H1 (cell line): Measurements from ENCODE around the gene NBEA. TPM values are rescaled to one million over a fixed set of nuclear protein-coding genes. Genes with fewer than 3 reads are reported as not detected.

Experiments used
- CTCF ChIA-PET: fragments of 300-600 bp; sonication (Branson Sonifier 250); formaldehyde crosslinking; loops from one replicate; lab custom pipeline; 2021; ENCODE audit not compliant: partially characterized antibody; lab: Charles Lee
- POLR2A ChIA-PET: fragments of 300-600 bp; sonication (Branson Sonifier 250); formaldehyde crosslinking; loops from one replicate; lab custom pipeline; 2021; ENCODE audit warnings: inconsistent platforms; ENCODE audit not compliant: partially characterized antibody; lab: Charles Lee
- DNase-seq, 2 experiments: peaks; one replicate each; pipeline versions ENCODE4 v3.0.0 to v3.0.0-alpha.2; 2010 to 2022; ENCODE audit warnings: low spot score in 2 of 2, low read depth in 1 of 2, mixed read lengths in 1 of 2
- FAIRE-seq: peaks from 2 replicates; lab custom pipeline; 2011; peaks lifted over from hg19 to GRCh38; lab: Jason Lieb, UNC
- H2AFZ ChIP-seq: 2 replicates; pipeline ENCODE4 v1.8.1; 2012; ENCODE audit warnings: low read length, inconsistent platforms
- H2AK5ac ChIP-seq: 2 replicates; pipeline ENCODE4 v1.6.1; 2013; ENCODE audit warnings: low read depth, low read length
- H2BK120ac ChIP-seq: replicated peaks from 2 replicates; pipeline ENCODE3; 2013; ENCODE audit warnings: low read depth, low read length, inconsistent platforms
- H2BK12ac ChIP-seq: 2 replicates; pipeline ENCODE4 v1.6.1; 2013; ENCODE audit warnings: low read depth, low read length
- H2BK15ac ChIP-seq: 2 replicates; pipeline ENCODE4 v1.6.1; 2013; ENCODE audit warnings: low read length
- H2BK20ac ChIP-seq: 2 replicates; pipeline ENCODE4 v1.6.1; 2013; ENCODE audit warnings: low read length
- H2BK5ac ChIP-seq: 2 replicates; pipeline ENCODE4 v1.6.1; 2013; ENCODE audit warnings: low read depth, low read length
- H3K14ac ChIP-seq: 2 replicates; pipeline ENCODE4 v1.6.1; 2013; ENCODE audit warnings: inconsistent platforms; ENCODE audit not compliant: insufficient read length
- H3K18ac ChIP-seq: 2 replicates; pipeline ENCODE4 v1.6.1; 2013; ENCODE audit warnings: low read length; ENCODE audit errors: extremely low read depth
- H3K23ac ChIP-seq: 2 replicates; pipeline ENCODE4 v1.6.1; 2013; ENCODE audit warnings: inconsistent platforms; ENCODE audit not compliant: insufficient read length
- H3K23me2 ChIP-seq: 2 replicates; pipeline ENCODE4 v1.6.1; 2013; ENCODE audit warnings: low read depth, low read length
- H3K27ac ChIP-seq: 2 replicates; pipeline ENCODE4 v1.6.1; 2011; ENCODE audit warnings: low read depth, low read length, inconsistent platforms
- H3K27me3 ChIP-seq, 4 experiments: replicated peaks in 1 of 4; 1 replicate in 1 of 4; 2 replicates in 3 of 4; pipeline versions ENCODE4 v1.6.1 to v1.8.1; 2011 to 2013; ENCODE audit warnings: low read length in 3 of 4, mild to moderate bottlenecking in 3 of 4, inconsistent platforms in 2 of 4, mixed read lengths in 2 of 4, moderate library complexity in 1 of 4; ENCODE audit not compliant: control insufficient read depth in 3 of 4, insufficient read depth in 3 of 4; ENCODE audit errors: extremely low read depth in 1 of 4
- H3K36me3 ChIP-seq, 4 experiments: 2 replicates each; pipeline versions ENCODE4 v1.6.1 to v1.8.1; 2011 to 2013; ENCODE audit warnings: mild to moderate bottlenecking in 4 of 4, low read length in 3 of 4, moderate library complexity in 2 of 4, control low read depth in 1 of 4, inconsistent platforms in 1 of 4; ENCODE audit not compliant: insufficient read depth in 4 of 4, control insufficient read depth in 2 of 4
- H3K4ac ChIP-seq: replicated peaks from 2 replicates; pipeline ENCODE3; 2013; ENCODE audit warnings: low read length, low read depth, mixed read lengths, inconsistent platforms; ENCODE audit not compliant: insufficient read length
- H3K4me1 ChIP-seq, 4 experiments: replicated peaks in 1 of 4; 1 replicate in 1 of 4; 2 replicates in 3 of 4; pipeline versions ENCODE4 v1.6.1 to v1.8.1; 2011 to 2013; ENCODE audit warnings: low read length in 3 of 4, inconsistent platforms in 2 of 4, mixed read lengths in 1 of 4; ENCODE audit not compliant: insufficient read depth in 4 of 4, control insufficient read depth in 3 of 4
- H3K4me2 ChIP-seq, 2 experiments: 2 replicates each; pipeline versions ENCODE4 v1.6.1 to v1.8.1; 2011 to 2013; ENCODE audit warnings: low read depth in 2 of 2, low read length in 2 of 2, control low read depth in 1 of 2, inconsistent platforms in 1 of 2, mild to moderate bottlenecking in 1 of 2; ENCODE audit not compliant: insufficient read depth in 1 of 2
- H3K4me3 ChIP-seq, 4 experiments: fragments of 200-600, 300-600 bp in 1 of 4; sonication (generic), shearing (Covaris generic), sonication (Bioruptor Twin) in 1 of 4; 2 replicates each; pipeline versions ENCODE4 v1.5.1 to v1.8.1; 2011 to 2016; ENCODE audit warnings: low read length in 4 of 4, low read depth in 3 of 4, control low read depth in 2 of 4, inconsistent platforms in 2 of 4, mild to moderate bottlenecking in 2 of 4, mixed read lengths in 1 of 4, moderate library complexity in 1 of 4; ENCODE audit not compliant: insufficient read depth in 2 of 4; ENCODE audit errors: extremely low read depth in 1 of 4
- H3K56ac ChIP-seq: replicated peaks from 2 replicates; pipeline ENCODE3; 2013; ENCODE audit warnings: low read depth, mild to moderate bottlenecking, mixed read lengths, low read length, inconsistent platforms; ENCODE audit not compliant: insufficient read length
- H3K79me1 ChIP-seq: 2 replicates; pipeline ENCODE4 v1.6.1; 2013; ENCODE audit warnings: low read depth, low read length, control low read depth
- H3K79me2 ChIP-seq, 2 experiments: 2 replicates each; pipeline versions ENCODE4 v1.6.1 to v1.8.1; 2012 to 2013; ENCODE audit warnings: low read length in 2 of 2, mild to moderate bottlenecking in 2 of 2, inconsistent platforms in 1 of 2; ENCODE audit not compliant: insufficient read depth in 2 of 2, control insufficient read depth in 1 of 2
- H3K9ac ChIP-seq, 4 experiments: replicated peaks in 1 of 4; 1 replicate in 1 of 4; 2 replicates in 3 of 4; pipeline versions ENCODE4 v1.6.1 to v1.8.1; 2011 to 2013; ENCODE audit warnings: low read depth in 3 of 4, low read length in 3 of 4, control low read depth in 2 of 4, mild to moderate bottlenecking in 2 of 4, moderate library complexity in 2 of 4, inconsistent platforms in 1 of 4; ENCODE audit errors: extremely low read depth in 1 of 4
- H3K9me3 ChIP-seq, 2 experiments: 2 replicates each; pipeline versions ENCODE4 v1.6.1 to v1.8.1; 2012 to 2013; ENCODE audit warnings: mild to moderate bottlenecking in 2 of 2, moderate library complexity in 2 of 2, control low read depth in 1 of 2, inconsistent platforms in 1 of 2, low read depth in 1 of 2, low read length in 1 of 2, mixed read lengths in 1 of 2; ENCODE audit not compliant: insufficient read depth in 2 of 2
- H4K20me1 ChIP-seq, 2 experiments: replicated peaks in 1 of 2; 2 replicates each; pipeline versions ENCODE3 to v1.8.1; 2011 to 2013; ENCODE audit warnings: inconsistent platforms in 2 of 2, low read length in 2 of 2, mild to moderate bottlenecking in 1 of 2; ENCODE audit not compliant: insufficient read depth in 2 of 2, control insufficient read depth in 1 of 2
- H4K5ac ChIP-seq: 2 replicates; pipeline ENCODE4 v1.6.1; 2013; ENCODE audit warnings: low read length, low read depth, mixed read lengths, inconsistent platforms; ENCODE audit not compliant: insufficient read length
- H4K8ac ChIP-seq: 2 replicates; pipeline ENCODE4 v1.8.0; 2013; ENCODE audit warnings: mild to moderate bottlenecking, moderate library complexity, low read length, inconsistent platforms; ENCODE audit not compliant: insufficient read depth; ENCODE audit errors: extremely low read depth
- H4K91ac ChIP-seq: replicated peaks from 2 replicates; pipeline ENCODE3; 2013; ENCODE audit warnings: low read length, mixed read lengths, inconsistent platforms; ENCODE audit not compliant: insufficient read length
- BRCA1 ChIP-seq: IDR thresholded peaks from 2 replicates; pipeline ENCODE4 v1.6.1; 2012; ENCODE audit warnings: low read depth, low read length, improper control_type of control experiment
- CHD2 ChIP-seq: IDR thresholded peaks from 2 replicates; pipeline ENCODE4 v1.6.1; 2012; ENCODE audit warnings: low read length, improper control_type of control experiment
- GTF2F1 ChIP-seq: IDR thresholded peaks from 2 replicates; pipeline ENCODE4 v1.6.1; 2012; ENCODE audit warnings: low read depth, low read length, improper control_type of control experiment, borderline replicate concordance
- POU5F1 ChIP-seq: IDR thresholded peaks from 2 replicates; pipeline ENCODE4 v1.6.1; 2011; ENCODE audit warnings: low read depth, mild to moderate bottlenecking, low read length, moderate library complexity
- RBBP5 ChIP-seq: IDR thresholded peaks from 2 replicates; pipeline ENCODE4 v1.7.1; 2012; ENCODE audit warnings: low read depth, mild to moderate bottlenecking, inconsistent platforms, low read length, moderate library complexity, borderline replicate concordance
- TCF12 ChIP-seq: IDR thresholded peaks from 2 replicates; pipeline ENCODE4 v1.6.1; 2011; ENCODE audit warnings: low read depth, mild to moderate bottlenecking, low read length
- WGBS, 2 experiments: shearing (Covaris generic) in 1 of 2; methylation state at CpG; one replicate each; pipeline versions ENCODE4 v1.1.6 to v1.1.7; 2013 to 2015; ENCODE audit warnings: low lambda C conversion rate in 2 of 2, mixed read lengths in 2 of 2, inconsistent platforms in 1 of 2, low coverage in 1 of 2, missing lambda C conversion rate in 1 of 2; ENCODE audit not compliant: insufficient replicate concordance in 2 of 2, insufficient coverage in 1 of 2, insufficient read length in 1 of 2; ENCODE audit errors: extremely low coverage in 1 of 2, missing lambda C conversion rate in 1 of 2; 5-methylcytosine and 5-hydroxymethylcytosine counted together
- polyA plus RNA-seq, 7 experiments: library from polyadenylated mRNA; depleted of rRNA in 3 of 7; stranded (reverse) in 5 of 7; unstranded in 2 of 7; fragments of >200 nt in 5 of 7; fragments of 200-250 nt in 2 of 7; gene quantifications; 1 replicate in 5 of 7; 2 replicates in 1 of 7; 4 replicates in 1 of 7; pipeline versions ENCODE4 v1.2.1 to v1.2.3, GENCODE V29; 2011 to 2013; ENCODE audit warnings: missing spikeins in 2 of 7, mixed read lengths in 2 of 7
- total RNA-seq: library from RNA; stranded (reverse); fragmentation: NEBNext Ultra II Directional; extraction: Animal tissue kit (Norgen Biotek cat#: 25700); gene quantifications from 2 replicates; pipeline ENCODE4 v1.2.1, GENCODE V29; 2021

Gene NBEA
- total and polyA plus RNA-seq, 2 of the 8 experiments (the other 6 are each of a cell fraction or from before 2014, with no cell fraction given) = 14.2 to 21.5 TPM

DNA sequence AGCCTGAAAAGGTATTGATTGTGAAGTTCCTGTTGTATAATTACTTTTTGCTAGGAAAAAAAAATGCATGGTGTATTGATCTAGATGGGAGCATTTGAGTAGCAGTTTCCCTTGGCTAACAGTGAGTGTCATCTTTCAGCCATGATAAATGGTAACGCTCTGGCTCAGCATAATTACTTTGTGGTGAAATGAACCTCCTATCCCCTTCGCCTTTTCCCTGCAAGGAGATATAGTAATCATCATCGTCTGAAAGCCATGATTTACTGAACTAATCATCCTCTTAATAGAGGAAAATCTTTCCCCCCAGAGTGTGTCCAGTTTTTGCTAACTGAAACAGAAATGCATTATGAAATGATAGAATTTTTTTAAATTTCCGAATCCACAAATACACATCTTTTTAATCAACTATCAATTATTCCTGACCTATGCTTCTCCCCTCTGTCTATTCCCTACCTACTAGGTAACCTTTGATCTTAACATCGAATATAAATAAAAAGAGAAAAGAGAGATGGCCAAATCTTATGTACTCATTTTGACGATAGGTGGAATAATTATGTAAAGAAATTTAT lies 445.7 kb downstream of the NBEA start:
- H4K8ac ChIP-seq = no peak overlapping the region
- no peak overlapping the region for H2BK20ac ChIP-seq
- CTCF ChIA-PET = no interaction called here
- no peak overlapping the region for H3K4ac ChIP-seq
- H3K9me3 ChIP-seq = no peaks in the 10 kb centered on the region
- H2AK5ac ChIP-seq = no peak overlapping the region
- no peak overlapping the region for H3K18ac ChIP-seq
- no peak overlapping the region for H3K9ac ChIP-seq
- TF ChIP-seq BRCA1 (no peak), TCF12 (no peak), CHD2 (no peak), GTF2F1 (no peak), POU5F1 (no peak), RBBP5 (no peak)
- H3K27me3 ChIP-seq = no peaks in the 10 kb centered on the region
- H4K5ac ChIP-seq = no peak overlapping the region
- H2BK120ac ChIP-seq = no peak overlapping the region
- no peak overlapping the region for H2BK15ac ChIP-seq
- no peaks in the 10 kb centered on the region for H3K79me2 ChIP-seq
- no peak overlapping the region for H4K91ac ChIP-seq
- no peak overlapping the region for H3K4me3 ChIP-seq
- no peak overlapping the region for H3K4me2 ChIP-seq
- no peak overlapping the region for H3K14ac ChIP-seq
- no peaks in the 10 kb centered on the region for H4K20me1 ChIP-seq
- H3K79me1 ChIP-seq = no peaks in the 10 kb centered on the region
- H3K36me3 ChIP-seq = no peaks in the 10 kb centered on the region
- no peaks in the 10 kb centered on the region; a peak in 1 of 7 replicates for H3K4me1 ChIP-seq
- no peak overlapping the region for H2BK12ac ChIP-seq
- H2BK5ac ChIP-seq = no peak overlapping the region
- no peak overlapping the region for H3K56ac ChIP-seq
- no peak overlapping the region for H3K27ac ChIP-seq
- DNase-seq = no peak
- H3K23me2 ChIP-seq = no peaks in the 10 kb centered on the region
- WGBS, 2 experiments = 77% methylated on average over 6 of the region's 6 CpGs; no CpG with 5 or more reads in 1 of the 2 experiments
- POLR2A ChIA-PET = no interaction called here
- H2AFZ ChIP-seq = no peak overlapping the region
- FAIRE-seq = no peak
- no peak overlapping the region for H3K23ac ChIP-seq
